RWPE1 (cell line): ENCODE results near the gene PRR23C.

Experiments used
- CTCF ChIA-PET: fragments of 350-600 bp; sonication (Branson Sonifier 250); formaldehyde crosslinking; extraction: SDS; loops from one replicate; lab custom pipeline; 2021; lab: Yijun Ruan, JAX
- POLR2A ChIA-PET: fragments of 400-600 bp; formaldehyde crosslinking; extraction: SDS; loops from one replicate; lab custom pipeline; 2020; ENCODE audit warnings: antibody characterized with exemption; ENCODE audit not compliant: low non-redundant PET; lab: Yijun Ruan, JAX
- DNase-seq: peaks from one replicate; pipeline ENCODE4 v3.0.0; 2012; ENCODE audit warnings: low spot score
- H3K27ac ChIP-seq: fragments of 450-650 bp; 2 replicates; pipeline ENCODE4 v1.5.1; 2017
- CTCF ChIP-seq: fragments of 450-650 bp; conservative IDR thresholded peaks from 2 replicates; pipeline ENCODE4 v1.5.1; 2017; ENCODE audit warnings: low read depth, mild to moderate bottlenecking

PRR23C gene

GRCh38 chr3:138995706-138996105 lies 49.0 kb downstream of the PRR23C start:
- CTCF ChIA-PET, result no interaction called here

More at GRCh38 chr3:138995706-138996105, 49.0 kb downstream of the PRR23C start:
- POLR2A ChIA-PET, result no interaction called here
- DNase-seq, result no peak
- no peak for TF ChIP-seq CTCF
- no peak overlapping the region for H3K27ac ChIP-seq
